NCI-H526 (cell line): Measurements from ENCODE around the gene PPIAL4G.
"Not testable (repeated sequence)": the region's sequence is repeated elsewhere in the genome, so short reads cannot be mapped to it uniquely, and the experiment has no call there.

Experiments
- DNase-seq, 2 experiments: peaks; one replicate each; lab custom pipeline; 2025; lab: John Stamatoyannopoulos, UW

The PPIAL4G gene

GRCh38 chr1:148483029-148483428, at the start of gene PPIAL4G:
TSS of gene PPIAL4G (minus strand) at chr1:148483302. CDS start at chr1:148483252, 50 bp downstream.
- not testable (repeated sequence) for DNase-seq

DNA sequence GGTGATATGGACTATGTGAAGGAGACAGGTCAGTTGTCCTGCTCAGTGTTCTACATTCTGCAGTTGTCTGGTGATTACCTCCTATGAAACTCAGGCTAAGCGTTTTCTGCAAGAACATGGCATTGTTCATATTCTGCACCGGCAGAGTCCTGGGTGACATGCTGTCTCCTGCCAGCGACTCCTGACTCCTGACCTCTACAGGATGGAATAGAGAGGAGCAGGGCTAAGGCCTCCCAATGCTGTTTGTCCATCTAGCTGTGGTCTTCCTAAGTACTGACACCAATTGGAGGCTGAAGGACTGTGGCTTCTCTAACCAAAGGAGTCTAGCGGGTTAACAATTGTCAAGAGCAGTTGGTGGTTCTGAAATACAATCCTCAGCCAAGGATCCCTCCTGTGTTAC, 49.1 kb upstream of the PPIAL4G start:
- not testable (repeated sequence) for DNase-seq

- DNase-seq = peak; percentile 92 to 93
Observed at GRCh38 chr1:148529101-148529567, 46.0 kb upstream of the PPIAL4G start.

DNA sequence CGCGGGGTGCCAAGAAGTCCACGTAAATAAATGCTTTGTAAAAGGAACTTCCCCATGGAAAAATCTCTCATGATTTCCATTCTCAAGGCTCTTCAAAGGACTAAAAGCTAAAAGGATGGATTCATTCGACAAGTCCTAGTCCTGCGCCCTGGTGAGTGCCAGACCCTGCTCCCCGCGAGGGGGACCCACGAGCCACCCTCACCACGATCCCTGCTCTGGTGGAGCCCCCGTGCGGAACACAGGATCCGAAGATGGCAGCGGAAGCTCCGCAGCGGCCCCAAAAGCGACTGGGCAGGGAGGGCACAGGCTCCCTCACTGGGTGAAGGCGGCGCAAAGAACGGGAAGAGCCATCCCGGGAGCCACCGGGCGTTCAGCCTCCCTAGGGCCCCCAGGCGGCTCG, 45.5 kb upstream of the PPIAL4G start:
- not testable (repeated sequence) for DNase-seq

DNA sequence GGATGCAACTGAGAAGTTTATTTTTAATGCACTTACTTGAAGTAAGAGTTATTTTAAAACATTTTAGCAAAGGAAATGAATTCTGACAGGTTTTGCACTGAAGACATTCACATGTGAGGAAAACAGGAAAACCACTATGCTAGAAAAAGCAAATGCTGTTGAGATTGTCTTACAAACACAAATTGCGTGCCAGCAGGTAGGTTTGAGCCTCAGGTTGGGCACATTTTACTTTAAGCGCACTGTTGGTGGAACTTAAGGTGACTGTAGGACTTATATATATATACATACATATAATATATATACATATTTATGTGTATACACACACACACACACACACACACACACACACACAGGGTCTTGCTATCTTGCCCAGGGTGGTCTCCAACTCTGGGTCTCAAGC, 43.5 kb upstream of the PPIAL4G start:
- DNase-seq = not testable (repeated sequence)

DNA sequence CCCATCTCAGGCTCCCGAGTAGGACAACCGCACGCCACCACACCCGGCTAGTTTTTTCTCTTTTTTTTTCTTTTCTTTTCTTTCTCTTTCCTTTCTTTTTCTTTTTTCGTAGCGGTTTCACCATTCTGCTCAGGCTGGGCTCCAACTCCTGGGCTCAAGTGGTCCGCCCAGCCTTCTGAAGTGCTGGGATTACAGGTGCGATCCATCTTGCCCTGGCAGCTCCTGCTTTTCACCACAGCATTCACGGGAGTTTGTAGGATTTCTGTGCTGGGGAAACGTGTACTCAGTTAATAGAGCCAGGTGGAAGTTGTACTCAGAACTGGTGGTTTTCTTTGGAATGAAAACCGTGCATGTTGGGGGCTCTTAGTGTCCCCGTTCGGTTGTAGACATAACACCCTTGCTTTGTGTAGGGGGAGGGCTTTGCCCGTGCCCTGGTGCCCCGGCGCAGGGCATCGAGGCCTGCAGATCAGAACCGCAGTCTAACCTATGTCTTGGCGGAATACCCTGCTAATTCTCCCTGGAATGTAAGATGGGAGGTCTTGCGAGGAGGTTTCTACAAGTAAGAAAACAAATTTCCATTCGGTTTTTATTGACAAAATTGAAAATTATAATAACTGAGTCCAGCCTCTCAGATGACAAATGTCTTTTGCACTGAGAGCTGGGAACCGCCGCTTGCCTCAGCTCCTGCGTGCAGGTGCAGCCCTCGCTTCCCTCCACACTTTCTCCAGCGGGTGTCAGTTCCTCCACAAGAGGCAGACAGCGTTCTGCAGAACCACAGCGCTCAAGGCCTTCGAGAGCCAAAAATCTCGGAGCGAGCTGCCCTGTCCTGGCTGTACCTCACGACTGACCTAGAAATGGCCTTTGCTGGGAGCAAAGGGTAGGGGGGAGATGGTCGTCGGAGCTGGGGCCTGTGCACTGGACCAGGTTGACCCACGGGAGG, 40.4 kb upstream of the PPIAL4G start:
- not testable (repeated sequence) for DNase-seq

GRCh38 chr1:148522561-148523204, 39.6 kb upstream of the PPIAL4G start:
- DNase-seq = peak; percentile 100

DNA sequence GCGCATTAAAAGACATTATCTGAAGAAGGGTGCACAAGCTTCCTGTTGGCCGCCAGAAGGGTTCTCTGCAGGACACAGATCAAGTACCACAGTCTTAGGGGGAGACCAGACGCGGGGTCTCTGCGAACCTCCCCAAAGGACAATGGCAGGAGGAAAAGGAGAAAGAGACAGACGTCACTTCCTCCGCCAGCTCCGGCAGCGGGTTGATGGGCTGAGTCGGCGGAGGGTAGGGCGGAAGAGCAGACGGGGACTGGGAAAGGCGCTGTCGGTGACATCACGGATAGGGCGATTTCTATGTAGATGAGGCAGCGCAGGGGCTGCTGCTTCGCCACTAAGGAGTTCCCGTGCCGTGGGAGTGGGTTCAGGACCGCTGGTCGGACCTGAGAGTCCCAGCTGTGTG, 39.0 kb upstream of the PPIAL4G start:
- peak; percentile 97 for DNase-seq

DNA sequence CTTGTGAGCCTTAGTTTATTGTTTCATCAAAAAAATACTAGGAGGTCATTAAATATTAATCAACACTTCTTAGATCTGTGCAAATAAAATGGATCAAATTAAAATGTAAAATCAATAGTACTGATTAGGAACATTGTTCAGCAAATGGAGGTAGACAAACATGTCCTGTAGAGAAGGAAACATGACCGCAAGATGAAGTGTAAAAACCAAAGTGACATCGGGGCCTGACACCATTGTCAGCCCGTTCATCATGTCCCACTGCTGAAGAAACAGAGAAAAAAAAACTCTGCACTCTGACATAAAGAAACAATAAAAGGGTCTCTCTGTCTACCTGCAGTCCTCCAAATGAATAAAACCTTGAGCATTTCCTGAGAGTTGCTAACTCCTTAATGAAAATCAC, 31.2 kb upstream of the PPIAL4G start:
- DNase-seq = not testable (repeated sequence)

GRCh38 chr1:148512571-148513184, 29.6 kb upstream of the PPIAL4G start:
- not testable (repeated sequence) for DNase-seq

GRCh38 chr1:148493933-148494332, 10.8 kb upstream of the PPIAL4G start:
- not testable (repeated sequence) for DNase-seq

DNA sequence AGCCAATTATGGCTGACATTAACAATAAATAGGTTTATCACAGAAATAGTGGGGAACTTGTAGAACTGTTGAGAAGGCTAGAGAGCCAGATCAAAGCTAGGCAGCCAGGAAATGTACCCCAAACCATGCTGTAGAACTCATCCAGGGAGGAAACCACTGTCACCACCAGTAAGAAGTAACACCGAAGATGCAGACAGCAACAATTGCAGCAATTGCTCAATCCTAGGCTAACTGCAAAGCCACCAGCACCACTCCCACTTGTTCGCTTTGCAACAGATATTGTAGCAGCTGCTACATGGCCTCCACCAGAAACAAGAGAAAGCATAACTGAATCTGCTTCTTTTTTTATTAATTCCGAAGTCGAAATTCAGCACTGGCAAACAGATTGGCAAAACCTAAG, 2.0 kb downstream of the PPIAL4G start:
- DNase-seq = not testable (repeated sequence)

GRCh38 chr1:148459694-148460093, 23.4 kb downstream of the PPIAL4G start:
- DNase-seq = not testable (repeated sequence)

DNA sequence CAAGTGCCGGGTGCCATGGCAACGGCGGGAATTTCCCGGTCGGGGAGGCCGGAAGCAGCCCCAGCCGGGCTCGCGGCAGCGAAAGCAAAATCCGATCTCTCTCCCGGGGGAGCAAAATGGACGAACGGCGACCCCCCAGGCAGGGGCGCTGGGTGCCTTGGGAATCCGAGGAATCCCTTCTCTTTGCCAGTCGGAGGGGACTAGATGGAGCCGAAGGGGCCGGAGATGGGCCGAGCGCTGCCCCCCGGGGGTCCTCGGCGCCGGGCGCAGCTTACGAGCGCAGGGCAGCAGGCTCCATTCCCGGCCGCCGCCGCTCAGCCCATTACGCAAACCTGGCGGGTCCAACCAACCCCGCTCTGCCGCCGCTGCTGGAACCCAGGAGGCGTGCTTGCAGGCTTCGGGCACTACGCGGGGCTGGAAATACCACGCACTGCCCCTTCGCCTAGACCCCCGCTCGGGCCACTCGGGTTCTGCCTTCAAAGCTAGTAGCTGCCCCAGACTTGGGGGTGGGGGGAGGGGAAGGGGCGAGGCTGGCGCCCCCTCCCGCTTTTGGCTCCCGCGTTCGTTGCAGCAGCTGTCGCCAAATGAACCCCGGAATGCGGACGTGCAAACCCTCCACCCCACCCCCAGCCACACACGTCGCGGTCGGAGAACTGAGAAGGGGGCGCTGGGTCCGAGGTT, 24.1 kb downstream of the PPIAL4G start:
- DNase-seq = peak in 1 of 2 experiments; percentile 77

DNA sequence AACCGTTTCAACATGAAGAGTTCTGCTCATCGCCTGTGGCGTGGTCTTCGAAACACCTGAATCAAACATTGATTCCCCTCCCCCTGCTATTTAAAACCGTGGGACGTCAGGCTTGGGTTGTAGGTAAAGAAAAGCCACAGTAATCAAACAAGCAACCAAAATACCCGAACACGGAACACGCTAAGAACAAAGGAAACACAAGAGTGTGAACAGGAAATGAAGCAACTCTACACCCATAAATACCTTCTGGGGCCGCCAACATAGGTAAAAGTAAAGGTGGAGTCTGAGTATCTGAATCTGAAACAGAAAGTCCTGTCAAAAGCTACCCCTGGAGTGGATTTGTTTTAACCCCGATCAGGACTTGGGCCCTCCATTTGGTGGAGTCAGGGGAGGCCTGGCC, 24.7 kb downstream of the PPIAL4G start:
- not testable (repeated sequence) for DNase-seq

GRCh38 chr1:148452845-148453244, 30.3 kb downstream of the PPIAL4G start:
- DNase-seq = peak in 1 of 2 experiments; percentile 75

- DNase-seq = not testable (repeated sequence)
Observed at GRCh38 chr1:148439654-148440325, 43.3 kb downstream of the PPIAL4G start.

GRCh38 chr1:148435406-148435805, 47.7 kb downstream of the PPIAL4G start:
- no peak for DNase-seq

- DNase-seq = no peak
Observed at GRCh38 chr1:148434832-148435231, 48.3 kb downstream of the PPIAL4G start.

DNA sequence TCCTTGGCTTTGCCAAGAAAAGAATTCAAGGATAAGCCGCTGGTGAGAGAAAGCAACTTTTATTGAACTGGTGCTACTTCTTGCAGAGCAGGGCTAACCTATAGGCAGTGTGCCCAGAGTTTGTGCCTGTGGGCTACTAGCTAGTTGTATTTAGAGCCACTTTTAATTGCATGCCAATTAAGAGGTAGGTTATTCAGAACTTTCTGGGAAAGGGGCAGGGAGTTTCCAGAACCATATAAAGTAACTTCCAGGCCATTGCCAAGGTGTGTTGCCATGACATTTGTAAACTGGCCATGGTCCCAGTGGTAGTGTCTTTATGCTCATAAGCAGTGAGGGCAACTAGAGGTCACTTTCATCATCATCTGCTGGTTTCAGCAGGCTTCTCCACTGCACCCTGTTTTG, 50.2 kb downstream of the PPIAL4G start:
- not testable (repeated sequence) for DNase-seq
